Gastroesophageal sphincter (tissue), 3 donors: ENCODE data around the gene LCT.

Source experiments
- EP300 ChIP-seq: sonication (generic); formaldehyde crosslinking; IDR thresholded peaks from one replicate; pipeline ENCODE4 v1.6.1; 2017; ENCODE audit warnings: antibody characterized with exemption, mild to moderate bottlenecking
- POLR2A ChIP-seq, 2 donors: fragments of 450-650 bp; IDR thresholded peaks; one replicate each; pipeline ENCODE4 v1.6.1; 2017; ENCODE audit warnings: antibody characterized with exemption in 2 of 2, mild to moderate bottlenecking in 2 of 2, moderate library complexity in 1 of 2
- POLR2AphosphoS5 ChIP-seq: sonication (generic); formaldehyde crosslinking; IDR thresholded peaks from one replicate; pipeline ENCODE4 v1.6.1; 2017; ENCODE audit warnings: antibody characterized with exemption
- TF ChIP-seq, protein P1 (sequence below), 4 experiments: fragments of 200-600 bp in 2 of 4; fragments of 450-650 bp in 2 of 4; sonication (generic) in 1 of 4; IDR thresholded peaks; one replicate each; pipeline ENCODE4 v1.5.1; 2017 to 2019; ENCODE audit warnings: antibody characterized with exemption in 4 of 4, mild to moderate bottlenecking in 2 of 4, moderate library complexity in 2 of 4

DNA sequence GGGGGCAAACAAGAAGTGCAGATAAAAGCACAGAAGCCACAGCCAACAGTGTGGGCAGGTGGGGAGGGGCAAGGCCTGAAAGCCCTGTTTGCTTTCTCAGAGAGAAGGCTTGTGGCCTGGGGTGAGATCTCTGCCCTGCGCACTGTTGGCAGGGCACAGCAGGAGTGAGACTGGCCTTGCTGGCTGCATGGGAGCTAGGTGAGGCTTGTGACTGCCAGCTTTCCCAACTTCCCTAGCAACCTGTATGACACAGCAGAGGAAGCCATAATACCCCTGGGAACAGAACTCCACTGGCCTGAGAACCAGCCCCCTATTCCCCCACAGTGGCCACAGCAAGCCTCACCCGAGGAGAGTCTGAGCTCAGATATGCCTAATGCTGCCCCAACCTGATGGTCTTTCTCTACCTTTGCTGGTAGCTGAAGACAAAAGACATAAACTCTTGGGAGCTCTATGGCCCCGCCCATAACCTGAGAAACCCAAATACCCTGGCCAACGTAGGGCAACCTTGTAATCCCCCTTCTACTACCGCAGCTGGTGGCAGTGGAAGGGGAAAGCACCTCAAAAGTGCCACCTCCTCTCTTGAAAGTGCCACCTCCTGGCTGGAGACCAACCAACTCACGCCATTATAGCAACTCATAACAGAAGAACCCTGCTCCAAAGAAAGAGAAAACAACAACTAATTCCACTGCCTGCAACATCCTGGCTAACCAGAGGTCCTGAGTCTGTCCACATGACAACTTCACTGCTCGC, 44.4 kb downstream of the LCT start:
- TF ChIP-seq, protein P1, sequence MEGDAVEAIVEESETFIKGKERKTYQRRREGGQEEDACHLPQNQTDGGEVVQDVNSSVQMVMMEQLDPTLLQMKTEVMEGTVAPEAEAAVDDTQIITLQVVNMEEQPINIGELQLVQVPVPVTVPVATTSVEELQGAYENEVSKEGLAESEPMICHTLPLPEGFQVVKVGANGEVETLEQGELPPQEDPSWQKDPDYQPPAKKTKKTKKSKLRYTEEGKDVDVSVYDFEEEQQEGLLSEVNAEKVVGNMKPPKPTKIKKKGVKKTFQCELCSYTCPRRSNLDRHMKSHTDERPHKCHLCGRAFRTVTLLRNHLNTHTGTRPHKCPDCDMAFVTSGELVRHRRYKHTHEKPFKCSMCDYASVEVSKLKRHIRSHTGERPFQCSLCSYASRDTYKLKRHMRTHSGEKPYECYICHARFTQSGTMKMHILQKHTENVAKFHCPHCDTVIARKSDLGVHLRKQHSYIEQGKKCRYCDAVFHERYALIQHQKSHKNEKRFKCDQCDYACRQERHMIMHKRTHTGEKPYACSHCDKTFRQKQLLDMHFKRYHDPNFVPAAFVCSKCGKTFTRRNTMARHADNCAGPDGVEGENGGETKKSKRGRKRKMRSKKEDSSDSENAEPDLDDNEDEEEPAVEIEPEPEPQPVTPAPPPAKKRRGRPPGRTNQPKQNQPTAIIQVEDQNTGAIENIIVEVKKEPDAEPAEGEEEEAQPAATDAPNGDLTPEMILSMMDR (IDR thresholded peaks at IDR 0.05), result no peak
- no peak for TF ChIP-seq POLR2AphosphoS5
- no peak for TF ChIP-seq POLR2A (IDR thresholded peaks at IDR 0.05)
- TF ChIP-seq EP300, result no peak
